ENCODE data around the gene WDR5.
"Not testable (repeated sequence)": the region's sequence is repeated elsewhere in the genome, so short reads cannot be mapped to it uniquely, and the experiment has no call there.

Gene WDR5

GRCh38 chr9:134135343-134136117, at the start of gene WDR5:
WDR5 (plus strand) TSS chr9:134136082; CDS start chr9:134139878, 3,796 bp downstream.
- Histone ChIP-seq H3K4me3 (peak within 1 kb of the TSS; percentile 94), H3K9ac (ENCODE audit: insufficient read length) (peak within 1 kb of the TSS; percentile 93), H3K36me3 (ENCODE audit: insufficient read depth, low read length) (peaks cover 24% of the 10 kb centered on the region), H3K9me3 (ENCODE audit: low read depth, low read length) (no peaks in the 10 kb centered on the region), H3K27ac (peak within 1 kb of the TSS; percentile 77)
- DNase-seq (ENCODE audit: low read depth, low spot score): peak; percentile 37
- TF ChIP-seq EZH2 (IDR thresholded peaks at IDR 0.05) (no peak), FOXP2 (optimal IDR thresholded peaks at IDR 0.05; ENCODE audit: control extremely low read depth, extremely low read length, insufficient read depth) (no peak), POLR2AphosphoS5 (IDR thresholded peaks at IDR 0.05; ENCODE audit: borderline replicate concordance, low read depth, low read length) (peak; percentile 64)

DNA sequence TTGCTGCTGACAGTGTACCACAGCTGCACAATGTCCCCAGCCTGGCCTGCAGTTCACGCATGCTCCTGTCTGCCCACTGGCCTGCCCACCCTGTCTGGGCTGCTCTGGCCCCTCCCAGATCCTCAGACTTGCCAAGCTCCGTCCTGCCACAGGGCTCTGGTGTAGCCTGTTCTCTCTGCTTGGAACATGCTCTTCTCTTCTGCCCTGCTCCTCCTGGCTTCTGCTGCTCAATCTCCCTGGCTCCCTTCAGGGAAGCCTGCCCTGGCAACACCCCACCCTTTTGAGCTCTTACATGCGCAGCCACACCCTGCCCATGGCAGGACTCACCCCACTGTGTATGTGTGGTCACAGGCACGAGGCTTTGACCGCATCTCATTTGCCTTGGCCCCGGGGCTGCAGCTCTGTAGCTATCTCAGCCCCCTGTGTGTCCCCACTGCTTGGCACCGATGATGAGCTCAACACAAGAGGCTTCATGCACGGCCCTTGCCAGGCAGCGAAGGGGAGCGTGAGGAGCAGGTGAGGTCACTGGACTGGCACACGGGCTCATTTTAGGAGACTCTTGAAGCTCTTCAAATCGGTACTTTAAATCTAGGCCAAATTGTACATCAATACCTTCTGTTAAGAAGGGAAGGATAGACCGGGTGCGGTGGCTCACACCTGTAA, 47.7 kb upstream of the WDR5 start:
- no peak for DNase-seq (ENCODE audit: low read depth, low spot score)
- no peak overlapping the region for H3K4me3 ChIP-seq
- no peaks in the 10 kb centered on the region for H3K36me3 ChIP-seq (ENCODE audit: insufficient read depth, low read length)
- no peaks in the 10 kb centered on the region for H3K9me3 ChIP-seq (ENCODE audit: low read depth, low read length)
- TF ChIP-seq FOXP2 (optimal IDR thresholded peaks at IDR 0.05; ENCODE audit: control extremely low read depth, extremely low read length, insufficient read depth) (no peak), POLR2AphosphoS5 (IDR thresholded peaks at IDR 0.05; ENCODE audit: borderline replicate concordance, low read depth, low read length) (no peak)
- no peak overlapping the region for H3K9ac ChIP-seq (ENCODE audit: insufficient read length)
- H3K27ac ChIP-seq: no peak overlapping the region

GRCh38 chr9:134089972-134090371, 45.9 kb upstream of the WDR5 start:
- H3K9ac ChIP-seq (ENCODE audit: insufficient read length): no peak overlapping the region

DNA sequence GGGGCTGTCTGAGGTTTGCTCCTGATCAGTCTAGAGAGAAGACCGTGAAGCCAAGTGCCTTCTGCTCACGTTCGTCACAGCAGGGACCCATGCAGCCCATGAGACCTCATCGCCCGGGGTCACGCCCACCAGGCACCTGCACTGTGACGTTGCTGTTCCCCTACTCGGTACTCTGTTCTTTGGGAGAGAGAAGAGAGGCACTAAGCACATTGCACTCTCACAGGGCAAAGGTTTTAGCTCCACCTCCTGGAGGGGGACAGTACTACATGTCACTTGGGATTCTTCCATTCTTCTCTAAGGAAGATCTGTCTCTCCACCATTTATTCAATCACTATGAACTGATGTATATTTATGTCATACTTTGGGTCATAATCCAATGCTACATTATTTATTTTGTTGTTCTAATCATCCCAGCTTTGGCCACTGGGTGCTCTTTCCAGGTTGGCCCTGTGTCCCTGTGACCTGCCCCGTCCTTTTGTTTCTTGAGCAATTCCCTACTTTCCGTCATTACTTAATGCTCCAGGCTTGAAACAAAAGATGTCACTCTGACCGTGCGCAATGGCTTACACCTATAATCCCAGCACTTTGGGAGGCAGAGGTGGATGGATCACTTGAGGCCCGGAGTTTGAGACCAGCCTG, 36.6 kb upstream of the WDR5 start:
- no peaks in the 10 kb centered on the region for H3K36me3 ChIP-seq (ENCODE audit: insufficient read depth, low read length)
- H3K4me3 ChIP-seq: no peak overlapping the region
- no peak overlapping the region for H3K9ac ChIP-seq (ENCODE audit: insufficient read length)
- H3K27ac ChIP-seq: no peak overlapping the region
- TF ChIP-seq POLR2AphosphoS5 (IDR thresholded peaks at IDR 0.05; ENCODE audit: borderline replicate concordance, low read depth, low read length): no peak
- no peak for TF ChIP-seq EZH2 (IDR thresholded peaks at IDR 0.05)
- no peak for TF ChIP-seq FOXP2 (optimal IDR thresholded peaks at IDR 0.05; ENCODE audit: control extremely low read depth, extremely low read length, insufficient read depth)
- peak; percentile 6 for DNase-seq (ENCODE audit: low read depth, low spot score)
- H3K9me3 ChIP-seq (ENCODE audit: low read depth, low read length): no peaks in the 10 kb centered on the region

More at GRCh38 chr9:134089972-134090371, 45.9 kb upstream of the WDR5 start:
- no peak overlapping the region for H3K4me3 ChIP-seq
- H3K36me3 ChIP-seq (ENCODE audit: insufficient read depth, low read length): no peaks in the 10 kb centered on the region
- DNase-seq (ENCODE audit: low read depth, low spot score): no peak
- H3K27ac ChIP-seq: no peak overlapping the region
- TF ChIP-seq POLR2AphosphoS5 (IDR thresholded peaks at IDR 0.05; ENCODE audit: borderline replicate concordance, low read depth, low read length): no peak
- no peaks in the 10 kb centered on the region for H3K9me3 ChIP-seq (ENCODE audit: low read depth, low read length)

DNA sequence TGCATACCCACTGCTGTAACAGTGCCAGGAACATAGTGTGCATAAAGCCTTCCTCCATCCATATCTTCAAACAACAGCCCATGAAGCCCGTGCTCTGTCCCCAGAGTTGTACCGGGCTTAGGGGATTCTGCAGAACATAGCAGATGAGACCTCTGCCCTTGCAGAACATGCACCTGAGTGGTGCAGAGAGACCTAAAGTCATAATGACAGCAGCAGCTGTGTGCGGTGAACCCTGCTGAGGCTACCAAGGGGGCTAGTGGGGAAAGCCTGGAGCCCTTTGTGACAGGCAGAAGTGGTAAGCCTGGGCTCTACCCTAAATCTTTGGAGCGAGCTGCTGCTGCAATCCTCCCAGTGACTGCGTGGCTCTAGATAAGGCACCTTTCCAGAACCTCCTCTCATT, 35.8 kb upstream of the WDR5 start:
- no peak overlapping the region for H3K27ac ChIP-seq
- TF ChIP-seq EZH2 (IDR thresholded peaks at IDR 0.05) (no peak), POLR2AphosphoS5 (IDR thresholded peaks at IDR 0.05; ENCODE audit: borderline replicate concordance, low read depth, low read length) (no peak), FOXP2 (optimal IDR thresholded peaks at IDR 0.05; ENCODE audit: control extremely low read depth, extremely low read length, insufficient read depth) (no peak)

GRCh38 chr9:134101133-134101532, 34.7 kb upstream of the WDR5 start:
- not testable (repeated sequence) for H3K27ac ChIP-seq; H3K4me3 ChIP-seq; H3K9ac ChIP-seq (ENCODE audit: insufficient read length); H3K36me3 ChIP-seq (ENCODE audit: insufficient read depth, low read length); DNase-seq (ENCODE audit: low read depth, low spot score); H3K9me3 ChIP-seq (ENCODE audit: low read depth, low read length)

More for the DNA sequence above, 35.8 kb upstream of the WDR5 start:
- Histone ChIP-seq H3K9me3 (ENCODE audit: low read depth, low read length) (no peaks in the 10 kb centered on the region), H3K9ac (ENCODE audit: insufficient read length) (no peak overlapping the region), H3K4me3 (no peak overlapping the region), H3K36me3 (ENCODE audit: insufficient read depth, low read length) (no peaks in the 10 kb centered on the region)
- no peak for DNase-seq (ENCODE audit: low read depth, low spot score)

DNA sequence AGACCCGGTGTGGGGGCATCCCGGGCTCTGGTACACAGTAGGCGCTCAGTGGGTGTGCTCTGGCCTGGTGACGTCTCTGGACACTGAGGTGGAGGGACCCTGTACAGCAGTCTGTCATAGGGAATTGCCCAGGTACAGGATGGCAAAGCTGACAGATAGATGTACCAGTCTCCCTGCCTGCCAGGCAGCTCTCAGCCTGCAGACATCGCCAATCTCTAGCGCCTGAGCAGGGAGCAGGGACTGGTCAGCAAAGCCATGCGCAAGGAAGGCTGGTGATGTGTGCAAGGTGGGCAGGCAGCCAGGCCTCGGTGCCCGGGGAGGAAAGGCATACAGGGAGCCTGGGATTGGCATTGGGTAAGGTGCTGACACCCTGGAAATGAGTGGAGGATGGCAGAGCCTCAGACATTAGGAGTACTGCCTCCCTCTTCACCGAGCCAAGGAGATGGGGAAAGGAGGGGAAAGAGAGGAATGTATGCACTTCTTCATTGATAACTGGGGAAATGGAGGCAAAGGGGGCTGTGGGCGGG, 34.2 kb upstream of the WDR5 start:
- TF ChIP-seq EZH2 (IDR thresholded peaks at IDR 0.05): no peak
- TF ChIP-seq FOXP2 (optimal IDR thresholded peaks at IDR 0.05; ENCODE audit: control extremely low read depth, extremely low read length, insufficient read depth): no peak
- no peak for TF ChIP-seq POLR2AphosphoS5 (IDR thresholded peaks at IDR 0.05; ENCODE audit: borderline replicate concordance, low read depth, low read length)
- DNase-seq (ENCODE audit: low read depth, low spot score): no peak

GRCh38 chr9:134103391-134103998, 32.4 kb upstream of the WDR5 start:
- DNase-seq (ENCODE audit: low read depth, low spot score): no peak
- Histone ChIP-seq H3K4me3 (no peak overlapping the region), H3K27ac (no peak overlapping the region), H3K9me3 (ENCODE audit: low read depth, low read length) (no peaks in the 10 kb centered on the region), H3K36me3 (ENCODE audit: insufficient read depth, low read length) (no peaks in the 10 kb centered on the region), H3K9ac (ENCODE audit: insufficient read length) (no peak overlapping the region)
- TF ChIP-seq EZH2 (IDR thresholded peaks at IDR 0.05): no peak
- TF ChIP-seq FOXP2 (optimal IDR thresholded peaks at IDR 0.05; ENCODE audit: control extremely low read depth, extremely low read length, insufficient read depth): no peak
- TF ChIP-seq POLR2AphosphoS5 (IDR thresholded peaks at IDR 0.05; ENCODE audit: borderline replicate concordance, low read depth, low read length): no peak

More for the DNA sequence above, 34.2 kb upstream of the WDR5 start:
- H3K9ac ChIP-seq (ENCODE audit: insufficient read length): no peak overlapping the region
- no peaks in the 10 kb centered on the region for H3K9me3 ChIP-seq (ENCODE audit: low read depth, low read length)
- no peaks in the 10 kb centered on the region for H3K36me3 ChIP-seq (ENCODE audit: insufficient read depth, low read length)
- no peak overlapping the region for H3K27ac ChIP-seq
- no peak overlapping the region for H3K4me3 ChIP-seq

Measured in SK-N-MC (cell line).